Memory B cell (primary cell): ENCODE results near the gene RGS6.
A peak's percentile ranks its signal among the peaks of the same experiment; 100 is the strongest.

Source experiments
- ATAC-seq: fragments of 150-1000 bp; cut with Tn5 transposase; 2 replicates; pipeline ENCODE4 v1.10.0; 2021; ENCODE audit warnings: low read depth, mild to moderate bottlenecking, moderate library complexity
- DNase-seq, 2 donors: peaks; one replicate each; pipeline ENCODE4 v3.0.0; 2022; ENCODE audit warnings: low spot score in 2 of 2
- H3K27ac Mint-ChIP-seq: one replicate; pipeline ENCODE4 v1.8.0; 2022; ENCODE audit warnings: mild to moderate bottlenecking, moderate library complexity, mixed read lengths
- H3K27me3 Mint-ChIP-seq: one replicate; pipeline ENCODE4 v1.8.0; 2022; ENCODE audit warnings: mixed read lengths
- H3K36me3 Mint-ChIP-seq: one replicate; pipeline ENCODE4 v1.8.0; 2022; ENCODE audit warnings: mild to moderate bottlenecking, mixed read lengths
- H3K4me1 Mint-ChIP-seq: one replicate; pipeline ENCODE4 v1.8.0; 2022; ENCODE audit warnings: mixed read lengths
- H3K4me3 Mint-ChIP-seq: one replicate; pipeline ENCODE4 v1.8.0; 2022; ENCODE audit warnings: mild to moderate bottlenecking, moderate library complexity, mixed read lengths
- H3K9me3 Mint-ChIP-seq: one replicate; pipeline ENCODE4 v1.8.0; 2022; ENCODE audit warnings: mixed read lengths

RGS6 gene

GRCh38 chr14:72519543-72519942 lies 587.3 kb downstream of the RGS6 start:
- Mint-ChIP-seq H3K36me3 (peaks cover 11% of the 10 kb centered on the region), H3K27me3 (no peaks in the 10 kb centered on the region), H3K27ac (peak overlapping the region; percentile 87), H3K4me1 (peaks cover 61% of the 10 kb centered on the region), H3K4me3 (peak overlapping the region; percentile 78), H3K9me3 (peaks cover 9% of the 10 kb centered on the region)
- peak; percentile 24 for ATAC-seq
- no peak for DNase-seq

GRCh38 chr14:72521045-72521444 lies 588.8 kb downstream of the RGS6 start:
- DNase-seq (no peak), ATAC-seq (no peak)
- peaks cover 9% of the 10 kb centered on the region for H3K9me3 Mint-ChIP-seq
- peaks cover 69% of the 10 kb centered on the region for H3K4me1 Mint-ChIP-seq
- no peaks in the 10 kb centered on the region for H3K27me3 Mint-ChIP-seq
- H3K36me3 Mint-ChIP-seq, result peaks cover 11% of the 10 kb centered on the region
- no peak overlapping the region for H3K4me3 Mint-ChIP-seq
- peak overlapping the region; percentile 87 for H3K27ac Mint-ChIP-seq

- peaks cover 11% of the 10 kb centered on the region for H3K36me3 Mint-ChIP-seq
- DNase-seq, result no peak
- H3K4me1 Mint-ChIP-seq, result peaks cover 65% of the 10 kb centered on the region
- H3K4me3 Mint-ChIP-seq, result no peak overlapping the region
- H3K9me3 Mint-ChIP-seq, result peaks cover 9% of the 10 kb centered on the region
- peak overlapping the region; percentile 51 for H3K27ac Mint-ChIP-seq
- H3K27me3 Mint-ChIP-seq, result no peaks in the 10 kb centered on the region
- ATAC-seq, result no peak
Measured at GRCh38 chr14:72521968-72522741, 589.9 kb downstream of the RGS6 start.

DNA sequence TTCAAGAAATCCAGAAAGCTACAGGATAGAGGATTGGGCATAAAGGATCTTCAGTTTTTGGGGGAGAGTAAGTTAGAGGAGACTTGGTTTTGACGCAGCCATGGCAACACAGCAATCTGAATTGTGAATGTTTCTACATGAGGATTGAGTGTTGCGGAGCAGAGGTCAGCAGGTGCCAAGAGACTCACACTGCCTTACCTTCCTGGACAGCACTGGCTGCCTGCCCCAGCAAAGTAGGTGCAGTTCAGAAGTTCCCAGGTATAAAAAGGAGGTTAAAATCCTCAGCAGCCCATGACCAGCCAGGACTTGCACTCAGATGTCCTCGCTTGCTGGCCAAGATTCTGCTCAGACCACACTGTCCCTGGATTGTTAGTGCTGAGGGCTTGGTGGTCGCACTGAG lies 590.6 kb downstream of the RGS6 start:
- ATAC-seq, result no peak
- Mint-ChIP-seq H3K36me3 (peaks cover 11% of the 10 kb centered on the region), H3K4me1 (peaks cover 62% of the 10 kb centered on the region), H3K9me3 (peaks cover 9% of the 10 kb centered on the region), H3K27me3 (no peaks in the 10 kb centered on the region), H3K27ac (peak overlapping the region; percentile 51), H3K4me3 (no peak overlapping the region)
- DNase-seq, result no peak

DNA sequence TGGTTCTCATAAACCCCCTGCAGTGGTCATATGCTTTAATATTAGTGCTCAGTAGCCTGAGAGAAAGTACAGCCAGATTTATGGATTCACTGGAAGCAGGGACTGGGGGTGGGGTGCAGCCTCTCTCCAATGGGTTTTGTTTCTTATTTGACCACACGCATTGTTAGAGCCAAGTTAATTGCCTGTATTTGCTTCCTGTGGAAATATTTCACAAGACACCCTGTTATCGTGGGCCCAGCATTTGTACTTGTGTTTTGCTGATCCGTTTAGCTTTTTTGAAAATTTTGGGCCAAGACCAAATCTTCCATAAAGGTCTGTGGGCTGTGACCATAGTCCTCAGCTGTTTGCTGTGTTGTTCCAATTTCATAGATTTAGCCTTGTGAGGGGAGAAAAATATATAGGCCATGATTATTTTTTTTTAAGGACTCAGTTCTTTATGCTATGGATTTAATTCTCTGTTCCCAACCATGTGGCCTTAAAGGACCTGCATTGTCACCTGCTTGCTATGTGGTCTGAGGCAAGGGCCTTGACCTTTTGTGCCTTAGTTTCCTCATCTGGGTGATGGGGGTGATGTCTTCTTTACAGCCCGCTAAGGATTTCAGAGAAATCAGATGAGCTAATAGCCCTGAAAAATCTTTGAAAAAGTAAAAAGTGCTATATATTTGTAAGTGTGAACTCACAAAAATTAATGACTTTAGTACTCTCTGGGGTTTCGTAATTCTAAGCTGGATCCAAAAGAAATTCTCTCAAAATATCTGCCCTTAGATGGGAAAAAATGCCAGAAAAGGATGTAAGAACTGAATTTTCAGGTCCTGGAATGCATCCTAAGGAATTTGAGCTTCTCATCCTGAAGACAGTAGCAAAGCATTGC lies 591.4 kb downstream of the RGS6 start:
- H3K9me3 Mint-ChIP-seq, result peaks cover 9% of the 10 kb centered on the region
- H3K4me3 Mint-ChIP-seq, result no peak overlapping the region
- H3K36me3 Mint-ChIP-seq, result peaks cover 11% of the 10 kb centered on the region
- H3K27me3 Mint-ChIP-seq, result no peaks in the 10 kb centered on the region
- DNase-seq (no peak), ATAC-seq (no peak)
- H3K27ac Mint-ChIP-seq, result no peak overlapping the region
- H3K4me1 Mint-ChIP-seq, result peaks cover 61% of the 10 kb centered on the region

GRCh38 chr14:72524295-72524629 lies 592.0 kb downstream of the RGS6 start:
- DNase-seq, result no peak
- Mint-ChIP-seq H3K27me3 (no peaks in the 10 kb centered on the region), H3K4me1 (peaks cover 56% of the 10 kb centered on the region), H3K36me3 (peaks cover 11% of the 10 kb centered on the region), H3K9me3 (peaks cover 9% of the 10 kb centered on the region), H3K27ac (no peak overlapping the region), H3K4me3 (no peak overlapping the region)
- ATAC-seq, result no peak

DNA sequence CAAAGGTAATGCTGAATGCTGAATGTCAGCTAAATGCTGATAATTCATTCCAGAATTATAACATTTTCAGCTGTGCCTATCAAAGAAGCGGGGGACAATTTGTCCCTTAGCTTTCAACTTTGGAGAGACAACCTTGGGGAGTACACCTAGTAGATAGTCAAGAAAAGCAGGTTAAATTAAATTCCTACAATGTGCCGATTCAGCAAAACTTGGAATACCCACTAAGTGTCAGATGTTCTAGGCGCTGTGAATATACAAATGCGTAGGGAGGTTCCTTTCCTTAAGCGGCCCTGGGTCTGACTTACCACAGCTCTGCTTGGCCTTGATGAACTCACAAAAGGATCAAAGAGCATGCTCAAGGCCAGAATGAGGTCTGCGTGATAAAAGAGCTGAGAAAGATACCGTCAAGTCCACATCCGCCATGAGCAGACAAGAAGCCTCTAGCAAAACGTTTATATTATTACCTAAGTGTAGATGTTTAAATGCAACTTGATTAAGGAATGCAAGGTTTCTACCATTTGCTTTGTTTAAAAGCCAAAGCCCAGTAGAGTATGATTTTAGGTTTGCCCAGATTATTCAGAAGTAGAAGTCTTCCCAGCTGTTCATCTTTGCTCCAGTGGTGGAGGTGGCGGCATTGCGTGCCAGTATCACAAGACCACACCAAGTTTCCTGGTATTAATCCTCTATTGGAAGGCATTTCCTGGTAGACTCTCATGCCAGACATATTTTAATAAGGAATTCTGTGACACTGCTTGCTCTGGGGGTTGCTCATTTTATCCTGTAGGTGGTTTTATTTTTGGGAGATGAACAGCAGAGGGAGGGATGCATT lies 593.1 kb downstream of the RGS6 start:
- peaks cover 52% of the 10 kb centered on the region for H3K4me1 Mint-ChIP-seq
- H3K4me3 Mint-ChIP-seq, result no peak overlapping the region
- peaks cover 11% of the 10 kb centered on the region for H3K36me3 Mint-ChIP-seq
- ATAC-seq (no peak), DNase-seq (no peak)
- H3K27ac Mint-ChIP-seq, result no peak overlapping the region
- peaks cover 8% of the 10 kb centered on the region for H3K9me3 Mint-ChIP-seq
- H3K27me3 Mint-ChIP-seq, result no peaks in the 10 kb centered on the region

DNA sequence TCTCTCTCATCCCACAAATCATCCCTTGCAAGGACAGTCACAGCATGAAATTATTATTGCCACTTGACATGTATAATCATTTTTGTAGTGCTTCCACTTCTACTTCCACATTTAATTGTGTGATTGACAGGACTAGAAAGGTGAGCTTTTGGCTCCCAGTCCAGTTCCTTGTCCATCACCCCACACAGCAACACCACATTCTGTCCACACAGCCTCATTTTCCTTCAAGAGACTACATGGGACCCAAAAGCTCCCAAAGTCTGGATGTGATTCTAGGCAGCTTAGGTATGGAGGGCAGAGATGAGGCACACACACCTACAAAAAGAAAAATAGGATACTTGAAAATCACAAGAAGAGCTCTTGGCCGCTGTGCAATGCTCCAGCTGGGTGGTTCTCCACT lies 595.4 kb downstream of the RGS6 start:
- ATAC-seq, result no peak
- peaks cover 7% of the 10 kb centered on the region for H3K9me3 Mint-ChIP-seq
- peaks cover 40% of the 10 kb centered on the region for H3K4me1 Mint-ChIP-seq
- no peak for DNase-seq
- H3K4me3 Mint-ChIP-seq, result no peak overlapping the region
- no peaks in the 10 kb centered on the region for H3K27me3 Mint-ChIP-seq
- no peak overlapping the region for H3K27ac Mint-ChIP-seq
- H3K36me3 Mint-ChIP-seq, result peaks cover 5% of the 10 kb centered on the region

GRCh38 chr14:72528059-72528862 lies 596.0 kb downstream of the RGS6 start:
- Mint-ChIP-seq H3K9me3 (peaks cover 7% of the 10 kb centered on the region), H3K27ac (no peak overlapping the region), H3K4me3 (no peak overlapping the region), H3K36me3 (peaks cover 8% of the 10 kb centered on the region), H3K4me1 (peaks cover 39% of the 10 kb centered on the region), H3K27me3 (no peaks in the 10 kb centered on the region)
- ATAC-seq (no peak), DNase-seq (no peak)

DNA sequence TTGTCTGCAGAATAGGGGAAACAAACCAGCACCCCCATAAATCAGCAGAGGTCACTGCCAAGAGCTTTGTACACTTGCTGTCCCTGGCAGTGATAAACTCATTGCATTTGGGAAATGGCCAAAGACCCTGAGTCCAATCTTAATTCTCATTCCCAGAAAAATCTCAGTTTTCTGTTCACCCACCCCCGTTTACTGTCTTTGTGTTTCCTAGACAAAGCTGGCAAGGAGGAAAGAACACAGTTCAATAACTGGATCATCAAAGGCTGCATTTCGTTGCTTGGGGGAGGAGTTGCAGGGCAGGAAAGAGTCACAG lies 596.6 kb downstream of the RGS6 start:
- Mint-ChIP-seq H3K4me1 (peaks cover 39% of the 10 kb centered on the region), H3K4me3 (no peak overlapping the region), H3K27ac (no peak overlapping the region), H3K36me3 (peaks cover 10% of the 10 kb centered on the region), H3K27me3 (no peaks in the 10 kb centered on the region), H3K9me3 (peaks cover 11% of the 10 kb centered on the region)
- DNase-seq (no peak), ATAC-seq (no peak)

DNA sequence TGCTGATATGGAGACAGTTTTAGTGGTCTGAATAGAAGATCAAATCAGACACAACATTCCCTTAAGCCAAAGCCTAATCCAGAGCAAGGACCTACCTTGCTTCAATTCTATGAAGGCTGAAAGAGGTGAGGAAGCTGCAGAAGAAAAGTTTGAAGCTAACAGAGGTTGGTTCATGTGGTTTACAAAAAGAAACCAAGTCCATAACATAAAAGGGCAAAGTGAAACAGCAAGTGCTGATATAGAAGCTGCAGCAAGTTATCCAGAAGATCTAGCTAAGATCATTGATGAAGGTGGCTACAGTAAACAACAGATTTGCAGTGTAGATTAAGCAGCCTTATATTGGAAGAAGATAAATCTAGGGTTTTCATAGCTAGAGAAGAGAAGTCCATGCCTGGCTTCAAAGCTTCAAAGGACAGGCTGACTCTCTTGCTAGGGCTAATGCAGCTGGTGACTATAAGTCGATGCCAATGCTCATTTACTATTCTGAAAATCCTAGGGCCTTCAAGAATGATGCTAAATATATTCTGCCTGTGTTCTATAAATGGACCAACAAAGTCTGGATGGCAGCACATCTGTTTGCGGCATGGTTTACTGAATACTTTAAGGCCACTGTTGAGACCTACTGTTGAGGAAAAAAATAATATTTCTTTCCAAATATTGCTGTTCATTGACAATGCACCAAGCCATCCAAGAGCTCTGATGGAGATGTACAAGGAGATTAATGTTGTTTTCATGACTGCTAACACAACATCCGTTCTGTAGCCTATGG lies 600.6 kb downstream of the RGS6 start:
- Mint-ChIP-seq H3K4me1 (peaks cover 45% of the 10 kb centered on the region), H3K4me3 (no peak overlapping the region), H3K9me3 (peaks cover 14% of the 10 kb centered on the region), H3K27ac (no peak overlapping the region), H3K27me3 (no peaks in the 10 kb centered on the region), H3K36me3 (peaks cover 15% of the 10 kb centered on the region)
- ATAC-seq (no peak), DNase-seq (no peak)

GRCh38 chr14:72535485-72535884 lies 603.3 kb downstream of the RGS6 start:
- Mint-ChIP-seq H3K4me1 (peaks cover 46% of the 10 kb centered on the region), H3K27ac (no peak overlapping the region), H3K36me3 (peaks cover 15% of the 10 kb centered on the region), H3K4me3 (peak overlapping the region; percentile 49), H3K27me3 (no peaks in the 10 kb centered on the region), H3K9me3 (peaks cover 14% of the 10 kb centered on the region)
- ATAC-seq, result peak; percentile 100
- DNase-seq, result peak in 1 of 2 donors; percentile 30

DNA sequence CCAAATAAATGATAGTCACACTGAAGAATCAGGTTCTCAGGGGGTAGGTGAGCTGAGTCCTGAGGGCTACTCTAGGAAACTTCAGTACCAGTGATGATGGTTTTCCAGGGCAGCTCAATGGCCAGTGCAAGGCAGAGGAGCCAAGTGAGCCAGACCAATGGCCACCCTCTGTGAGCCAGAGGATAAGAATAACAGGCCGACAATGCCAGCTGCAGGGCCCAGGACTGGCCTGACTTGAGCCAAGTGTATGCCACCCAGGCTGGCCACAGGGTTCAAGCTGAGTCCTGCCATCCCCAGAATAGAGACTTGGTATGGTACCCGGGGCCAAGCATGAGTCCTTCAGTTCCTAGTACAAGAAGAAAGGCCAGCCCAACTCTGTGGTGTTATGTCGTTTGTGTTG lies 606.2 kb downstream of the RGS6 start:
- Mint-ChIP-seq H3K27me3 (no peaks in the 10 kb centered on the region), H3K4me3 (no peak overlapping the region), H3K4me1 (peaks cover 40% of the 10 kb centered on the region), H3K9me3 (peaks cover 6% of the 10 kb centered on the region), H3K36me3 (peaks cover 7% of the 10 kb centered on the region), H3K27ac (no peak overlapping the region)
- DNase-seq (no peak), ATAC-seq (no peak)
